Aorta (tissue), 5 donors: ENCODE measurements around the gene SHC2. TPM values are rescaled to one million over a fixed set of nuclear protein-coding genes. Genes with fewer than 3 reads are reported as not detected.
"Not testable (repeated sequence)": the region's sequence is repeated elsewhere in the genome, so short reads cannot be mapped to it uniquely, and the experiment has no call there.

ENCODE experiments used
- ATAC-seq: fragments of 200-7000 bp; cut with Tn5 transposase; one replicate; pipeline ENCODE4 v1.9.1; 2022; ENCODE audit warnings: moderate library complexity; ENCODE audit not compliant: low FRiP score
- DNase-seq, 2 donors: peaks; one replicate each; pipeline ENCODE4 v3.0.0-alpha.2; 2020
- H3K27ac ChIP-seq, 2 donors: one replicate each; pipeline ENCODE4 v1.5.1; 2013; ENCODE audit warnings: low read length in 2 of 2, mild to moderate bottlenecking in 2 of 2, moderate library complexity in 2 of 2, control low read depth in 1 of 2, inconsistent platforms in 1 of 2, low read depth in 1 of 2
- H3K27me3 ChIP-seq, 2 donors: one replicate each; pipeline ENCODE4 v1.6.1; 2013; ENCODE audit warnings: control low read depth in 1 of 2, low read length in 1 of 2, mild to moderate bottlenecking in 1 of 2, moderate library complexity in 1 of 2; ENCODE audit not compliant: insufficient read depth in 2 of 2, control insufficient read depth in 1 of 2
- H3K36me3 ChIP-seq, 2 donors: one replicate each; pipeline ENCODE4 v1.6.1; 2013; ENCODE audit warnings: control low read depth in 1 of 2, low read length in 1 of 2, mild to moderate bottlenecking in 1 of 2; ENCODE audit not compliant: insufficient read depth in 2 of 2, control insufficient read depth in 1 of 2
- H3K4me1 ChIP-seq, 2 donors: one replicate each; pipeline ENCODE4 v1.6.1; 2013; ENCODE audit warnings: low read length in 2 of 2, control low read depth in 1 of 2, mild to moderate bottlenecking in 1 of 2, moderate library complexity in 1 of 2; ENCODE audit not compliant: insufficient read depth in 2 of 2, control insufficient read depth in 1 of 2
- H3K4me3 ChIP-seq, 2 donors: one replicate each; pipeline ENCODE4 v1.5.1; 2013; ENCODE audit warnings: low read length in 2 of 2, control low read depth in 1 of 2, mild to moderate bottlenecking in 1 of 2
- H3K9me3 ChIP-seq: one replicate; pipeline ENCODE4 v1.6.1; 2013; ENCODE audit warnings: mild to moderate bottlenecking, low read length; ENCODE audit not compliant: control insufficient read depth
- WGBS, 2 donors: extraction: QIAGEN DNeasy Blood & Tissue Kit; methylation state at CpG; one replicate each; pipeline ENCODE4 v1.1.7; 2013; 5-methylcytosine and 5-hydroxymethylcytosine counted together
- intact Hi-C, 2 donors: fragments of 100-400 bp; cut with DNase I; formaldehyde crosslinking; loops; one replicate each; pipeline versions ENCODE4 v1.14.2 to v1.15.0; 2022
- polyA plus RNA-seq, 2 donors: library from polyadenylated mRNA; stranded (reverse); fragments of 200-250 nt; gene quantifications; one replicate each; pipeline ENCODE4 v1.2.3, GENCODE V29; 2013
- total RNA-seq, 2 donors: library from RNA; stranded (reverse); fragmentation: NEBNext Ultra II Directional; extraction: Animal tissue kit (Norgen Biotek cat#: 25700); gene quantifications; one replicate each; pipeline ENCODE4 v1.2.1, GENCODE V29; 2021
- donor health status: healthy with polysubstance abuse.
- donor health status: Bipolar disorder and iron deficiency.
- donor health status: DM: no; HTN: no; CAD: no.
- donor health status: DM: no; HTN: no; CAD: no.
- donor health status: DM: yes; HTN: yes; CAD: no.

The SHC2 gene
- total and polyA plus RNA-seq, 4 donors: 7.3 to 31.4 (median 10.3) TPM

GRCh38 chr19:380618-381219 is 80.1 kb downstream of the SHC2 start:
- H3K36me3 ChIP-seq, H3K27ac ChIP-seq, H3K4me3 ChIP-seq, intact Hi-C loops, H3K9me3 ChIP-seq, DNase-seq, H3K4me1 ChIP-seq, H3K27me3 ChIP-seq, ATAC-seq: not testable (repeated sequence)
- 63 to 69% methylated on average over 13 to 15 of the region's 17 CpGs for WGBS, 2 donors

- ATAC-seq (no peak), DNase-seq (peak in 1 of 2 donors; percentile 29)
- intact Hi-C loops: no loop called here
- Histone ChIP-seq H3K4me3 (no peak overlapping the region), H3K4me1 (no peaks in the 10 kb centered on the region), H3K9me3 (no peaks in the 10 kb centered on the region), H3K27ac (no peak overlapping the region), H3K36me3 (no peaks in the 10 kb centered on the region), H3K27me3 (no peaks in the 10 kb centered on the region)
- 91% methylated on average over 16 of the region's 16 CpGs for WGBS, 2 donors
Measured at GRCh38 chr19:379796-380195, 81.0 kb downstream of the SHC2 start.

DNA sequence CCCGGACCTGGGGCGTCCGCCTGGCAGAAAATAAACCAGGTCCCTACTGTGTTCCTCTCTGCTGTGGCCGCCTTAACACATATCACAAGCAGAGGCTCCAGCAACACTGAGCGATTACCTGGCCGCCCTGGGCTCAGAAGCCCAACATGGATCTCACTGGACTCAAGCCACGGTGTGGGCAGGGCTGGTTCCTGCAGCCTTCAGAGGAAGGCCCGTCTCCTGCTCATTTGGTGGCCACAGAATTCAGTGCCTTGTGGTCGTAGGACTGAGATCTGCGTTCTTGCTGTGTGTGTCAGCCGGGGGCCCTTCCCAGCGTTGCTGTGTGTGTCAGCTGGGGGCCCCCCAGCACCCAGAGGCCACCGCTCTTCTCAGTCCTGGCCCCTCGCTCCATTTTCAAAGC is 82.1 kb downstream of the SHC2 start:
- H3K36me3 ChIP-seq: no peaks in the 10 kb centered on the region
- no peaks in the 10 kb centered on the region for H3K9me3 ChIP-seq
- no peaks in the 10 kb centered on the region for H3K4me1 ChIP-seq
- peak in 1 of 2 donors; percentile 19 for DNase-seq
- H3K27ac ChIP-seq: no peak overlapping the region
- WGBS, 2 donors: 82 to 84% methylated on average over 14 of the region's 14 CpGs
- intact Hi-C loops: no loop called here
- no peak for ATAC-seq
- H3K4me3 ChIP-seq: no peak overlapping the region
- no peaks in the 10 kb centered on the region for H3K27me3 ChIP-seq

- ATAC-seq (peak; percentile 33), DNase-seq (peak in 1 of 2 donors; percentile 30)
- Histone ChIP-seq H3K27me3 (no peaks in the 10 kb centered on the region), H3K27ac (no peak overlapping the region), H3K4me3 (no peak overlapping the region), H3K9me3 (no peaks in the 10 kb centered on the region), H3K4me1 (no peaks in the 10 kb centered on the region), H3K36me3 (no peaks in the 10 kb centered on the region)
- 67 to 71% methylated on average over 38 of the region's 38 CpGs for WGBS, 2 donors
- intact Hi-C loops: no loop called here
Measured at GRCh38 chr19:377801-378581, 82.8 kb downstream of the SHC2 start.

DNA sequence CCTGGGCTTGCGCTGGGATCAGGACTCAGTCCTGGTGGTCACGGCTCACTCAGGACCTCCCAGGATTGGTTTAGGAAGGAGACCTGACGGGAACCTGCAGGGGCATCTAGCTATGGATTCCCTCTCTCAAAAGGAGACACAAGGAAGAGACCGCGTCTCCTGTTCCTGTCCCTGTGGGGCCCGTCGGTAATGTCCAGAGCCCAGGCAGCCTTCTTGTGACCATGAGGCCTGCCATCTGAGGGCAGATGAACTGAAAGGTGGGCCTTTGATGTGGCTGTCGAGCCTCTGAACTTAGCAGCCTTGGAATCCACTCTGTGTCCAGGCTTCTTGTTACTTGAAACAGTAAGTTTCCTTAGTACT is 84.7 kb downstream of the SHC2 start:
- intact Hi-C loops: no loop called here
- no peak for ATAC-seq
- DNase-seq: no peak
- WGBS, 2 donors: 89 to 90% methylated on average over 8 of the region's 8 CpGs
- H3K36me3 ChIP-seq: no peaks in the 10 kb centered on the region
- no peaks in the 10 kb centered on the region for H3K4me1 ChIP-seq
- no peak overlapping the region for H3K27ac ChIP-seq
- no peak overlapping the region for H3K4me3 ChIP-seq
- H3K27me3 ChIP-seq: no peaks in the 10 kb centered on the region
- no peaks in the 10 kb centered on the region for H3K9me3 ChIP-seq

GRCh38 chr19:375395-376110 is 85.3 kb downstream of the SHC2 start:
- 77 to 80% methylated on average over 42 to 43 of the region's 43 CpGs for WGBS, 2 donors
- intact Hi-C loops: no loop called here
- Histone ChIP-seq H3K4me1 (no peaks in the 10 kb centered on the region), H3K27me3 (no peaks in the 10 kb centered on the region), H3K4me3 (no peak overlapping the region), H3K27ac (no peak overlapping the region), H3K9me3 (no peaks in the 10 kb centered on the region), H3K36me3 (no peaks in the 10 kb centered on the region)
- peak in 1 of 2 donors; percentile 23 for DNase-seq
- no peak for ATAC-seq

GRCh38 chr19:374886-375235 is 86.0 kb downstream of the SHC2 start:
- 70 to 71% methylated on average over 17 of the region's 17 CpGs for WGBS, 2 donors
- no peaks in the 10 kb centered on the region for H3K36me3 ChIP-seq
- no peaks in the 10 kb centered on the region for H3K27me3 ChIP-seq
- no peak overlapping the region for H3K27ac ChIP-seq
- peak in 1 of 2 donors; percentile 30 for DNase-seq
- no peaks in the 10 kb centered on the region for H3K9me3 ChIP-seq
- H3K4me3 ChIP-seq: no peak overlapping the region
- intact Hi-C loops: no loop called here
- ATAC-seq: no peak
- no peaks in the 10 kb centered on the region for H3K4me1 ChIP-seq

DNA sequence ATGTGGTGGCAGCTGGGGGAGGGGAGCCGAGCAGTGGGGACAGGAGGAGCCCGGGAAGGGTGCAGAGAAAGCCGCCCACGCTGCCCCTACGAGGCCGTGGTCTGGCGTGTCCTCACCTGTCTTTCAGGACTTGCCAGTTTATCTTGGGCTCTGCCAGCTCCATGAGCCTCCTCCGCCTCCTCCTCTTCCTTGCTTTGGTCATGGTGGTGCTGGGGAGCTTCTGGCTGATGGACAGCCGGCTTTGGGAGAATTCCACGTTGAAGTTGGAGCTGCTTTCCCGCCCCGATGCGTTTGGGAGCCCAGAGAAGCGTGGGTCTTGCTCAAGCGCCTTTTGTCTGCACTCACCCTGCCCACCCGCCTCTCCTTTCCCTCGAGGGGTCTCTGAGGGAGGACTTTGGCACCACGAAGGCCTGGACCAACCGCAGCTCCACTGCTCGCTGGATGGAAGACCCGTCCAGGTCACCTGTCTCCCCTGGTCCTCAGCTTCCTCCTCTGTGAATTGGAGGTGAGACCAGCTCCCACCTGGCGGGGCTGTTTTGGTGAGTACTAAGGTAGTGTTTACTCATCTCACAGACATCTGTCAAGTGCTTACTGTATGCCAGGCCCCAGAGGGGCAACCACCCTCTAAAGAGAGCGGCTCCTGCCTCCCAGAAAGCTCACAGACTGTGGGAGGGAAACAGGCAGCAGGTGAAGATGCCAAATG is 86.5 kb downstream of the SHC2 start:
- intact Hi-C loops: no loop called here
- 68 to 73% methylated on average over 23 of the region's 23 CpGs for WGBS, 2 donors
- DNase-seq: peak in 1 of 2 donors; percentile 29

More for the DNA sequence above, 86.5 kb downstream of the SHC2 start:
- Histone ChIP-seq H3K36me3 (no peaks in the 10 kb centered on the region), H3K4me1 (no peaks in the 10 kb centered on the region), H3K4me3 (no peak overlapping the region), H3K9me3 (no peaks in the 10 kb centered on the region), H3K27me3 (no peaks in the 10 kb centered on the region), H3K27ac (no peak overlapping the region)
- no peak for ATAC-seq
